Activated CD8-positive, alpha-beta memory T cell treated with anti-CD3 and anti-CD28 coated beads for 48 hours (primary cell): ENCODE data around the gene ULK4.
"Not testable (repeated sequence)": the region's sequence is repeated elsewhere in the genome, so short reads cannot be mapped to it uniquely, and the experiment has no call there.

ENCODE experiments used
- DNase-seq, 3 experiments: peaks; one replicate each; pipeline ENCODE4 v3.0.0-alpha.2; 2020; ENCODE audit warnings: low read depth in 2 of 3, low spot score in 2 of 3

Gene ULK4

DNA sequence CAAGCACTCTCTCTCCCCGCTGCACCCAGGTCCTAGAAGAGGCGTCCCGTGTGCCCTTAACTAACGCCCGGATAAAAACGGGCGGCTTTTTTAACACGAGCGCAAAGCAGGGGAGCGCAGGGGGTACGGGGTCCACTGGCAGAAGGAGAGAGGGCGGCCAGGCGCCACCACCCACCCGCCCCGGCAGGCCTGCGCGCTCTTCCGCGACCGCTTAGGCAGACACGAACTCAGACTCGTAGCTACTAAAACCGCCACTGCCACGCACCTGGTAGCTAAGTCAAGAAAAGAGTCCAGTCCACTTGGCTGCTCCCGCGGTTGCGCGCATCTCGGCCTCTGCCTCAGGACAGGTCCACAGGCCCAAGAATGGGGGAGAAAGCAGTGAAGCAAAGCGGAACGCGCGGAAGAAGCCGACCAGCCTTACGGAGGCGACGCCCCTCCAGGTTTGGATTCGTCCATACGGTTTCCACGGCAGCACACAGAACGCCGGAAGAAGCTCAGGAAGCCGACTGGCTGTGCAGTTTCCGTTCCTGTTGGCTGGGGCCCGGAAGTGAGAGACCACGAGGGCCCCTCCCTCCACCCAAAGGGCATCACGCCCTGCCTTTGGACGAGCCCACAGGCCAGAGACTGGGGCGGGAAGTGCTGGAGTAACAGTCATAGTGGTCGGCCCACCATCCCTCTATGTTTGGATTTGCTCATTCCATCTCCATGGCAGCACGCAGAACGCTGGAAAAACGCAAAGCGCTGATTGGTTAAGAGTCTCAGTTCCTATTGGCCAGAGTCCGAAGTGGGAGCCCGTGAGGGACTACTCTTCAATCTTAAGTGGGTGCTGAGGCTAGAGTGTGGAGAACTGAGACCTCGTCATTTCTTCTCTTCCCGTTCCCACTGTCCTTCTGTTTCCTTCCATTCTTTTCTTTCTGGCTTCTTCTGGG lies at the start of gene ULK4:
ULK4 (minus strand) TSS at position 353 of the 929 bp plus-strand sequence. CDS start 7,344 bp downstream, outside the sequence.
- peak; percentile 72 to 86 (median 75) for DNase-seq

DNA sequence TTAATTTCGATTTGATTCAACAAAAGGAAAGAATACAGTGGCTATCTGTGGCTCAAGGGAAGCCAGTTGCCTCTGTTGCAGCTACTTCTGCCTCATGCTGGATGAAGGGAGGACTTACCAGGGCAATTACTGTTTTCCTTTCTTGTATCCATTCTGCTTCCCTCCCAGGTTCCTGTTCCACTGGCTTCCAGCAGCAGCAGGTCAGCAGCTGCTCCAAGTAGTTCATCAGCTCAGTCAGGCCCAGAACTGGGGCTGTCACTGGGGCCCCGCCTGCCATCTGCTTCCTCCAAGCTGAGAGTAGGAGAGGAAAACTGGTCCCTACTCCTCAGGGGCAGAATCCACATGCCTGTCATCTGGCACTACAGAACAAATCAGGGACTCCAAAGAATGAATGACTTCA lies 48.6 kb upstream of the ULK4 start:
- no peak for DNase-seq

DNA sequence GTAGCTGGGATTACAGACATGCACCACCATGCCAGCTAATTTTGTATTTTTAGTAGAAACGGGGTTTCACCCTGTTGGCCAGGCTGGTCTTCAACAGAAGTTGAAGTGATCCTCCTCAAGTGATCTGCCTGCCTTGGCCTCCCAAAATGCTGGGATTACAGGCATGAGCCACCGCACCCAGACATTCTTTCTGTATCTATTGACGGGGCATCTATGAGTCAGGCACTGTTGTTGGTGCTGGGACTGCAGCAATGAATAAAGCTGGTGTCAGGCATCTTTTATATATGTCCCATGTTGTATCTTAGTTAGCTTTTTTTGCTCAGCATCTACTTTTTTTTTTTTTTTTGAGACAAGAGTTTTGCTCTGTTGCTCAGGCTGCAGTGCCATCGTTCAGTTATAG lies 47.6 kb upstream of the ULK4 start:
- DNase-seq, result no peak

DNA sequence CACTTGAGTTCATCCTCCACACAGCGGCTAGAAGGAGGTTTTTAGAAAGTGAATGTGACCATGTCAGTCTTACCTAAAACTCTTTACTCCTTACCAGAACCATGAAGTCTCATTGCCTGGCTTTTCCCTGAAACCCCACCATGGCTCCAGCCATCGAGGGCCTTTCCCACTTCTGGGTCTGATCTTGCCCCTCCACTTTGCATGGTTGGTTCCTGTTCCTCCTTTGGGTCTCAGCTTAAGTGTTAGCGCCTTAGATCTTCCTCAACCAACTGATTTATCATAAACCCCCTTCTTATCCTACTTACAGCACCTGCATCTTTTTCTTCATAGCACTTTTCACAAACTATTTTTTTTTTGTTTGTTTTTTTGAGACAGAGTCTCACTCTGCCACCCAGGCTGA lies 45.9 kb upstream of the ULK4 start:
- DNase-seq, result no peak

DNA sequence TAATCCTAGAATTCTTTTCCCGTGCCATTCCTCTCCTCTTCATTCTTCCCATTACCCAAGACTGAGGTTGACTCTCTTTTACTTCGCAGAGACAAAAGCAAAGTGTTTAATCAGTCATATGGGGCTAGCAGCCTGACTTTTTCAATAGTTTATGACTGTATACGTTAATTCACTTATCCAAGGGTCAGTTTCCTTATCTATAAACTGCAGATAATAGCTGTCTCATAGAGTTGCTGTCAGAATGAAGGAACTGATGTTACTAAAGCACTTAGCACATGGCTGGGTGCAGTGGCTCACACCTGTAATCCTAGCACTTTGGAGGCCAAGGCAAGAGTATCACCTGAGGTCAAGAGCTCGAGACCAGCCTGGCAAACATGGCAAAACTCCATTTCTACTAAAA lies 43.5 kb upstream of the ULK4 start:
- no peak for DNase-seq

DNA sequence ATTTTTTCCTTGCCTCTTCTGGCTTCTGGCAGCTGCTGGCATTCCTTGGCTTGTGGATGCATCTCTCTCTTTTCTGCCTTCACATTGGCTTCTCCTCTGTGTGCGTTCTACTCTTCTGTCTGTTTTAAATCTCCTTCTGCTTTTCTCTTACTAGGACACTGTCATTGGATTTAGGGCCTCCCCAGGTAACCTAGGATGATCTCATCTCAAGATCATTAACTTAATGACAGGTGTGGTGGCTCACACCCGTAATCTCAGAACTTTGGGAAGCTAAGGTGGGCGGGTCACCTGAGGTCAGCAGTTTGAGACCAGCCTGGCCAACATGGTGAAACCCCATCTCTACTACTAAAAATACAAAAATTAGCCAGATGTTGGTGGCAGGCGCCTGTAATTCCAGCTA lies 40.9 kb upstream of the ULK4 start:
- DNase-seq, result no peak

DNA sequence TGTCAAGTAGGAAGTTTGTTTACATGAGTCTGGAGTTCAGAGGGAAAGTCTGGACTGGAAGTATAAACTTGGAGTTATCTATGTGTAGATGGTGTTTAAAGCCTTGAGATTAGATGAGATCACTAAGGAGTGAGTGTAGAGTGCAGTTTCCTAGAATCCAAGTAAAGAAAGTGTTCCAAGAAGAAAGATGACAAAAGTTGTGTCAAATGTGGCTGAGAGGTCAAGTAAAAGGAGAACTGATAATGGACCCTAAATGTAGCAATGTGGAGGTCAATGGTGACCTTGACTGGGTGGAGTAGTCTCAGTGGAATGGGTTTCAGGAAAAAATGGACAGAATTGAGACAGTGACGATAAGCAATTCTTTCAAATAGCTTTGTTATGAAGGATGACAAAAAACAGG lies 39.9 kb upstream of the ULK4 start:
- no peak for DNase-seq

DNA sequence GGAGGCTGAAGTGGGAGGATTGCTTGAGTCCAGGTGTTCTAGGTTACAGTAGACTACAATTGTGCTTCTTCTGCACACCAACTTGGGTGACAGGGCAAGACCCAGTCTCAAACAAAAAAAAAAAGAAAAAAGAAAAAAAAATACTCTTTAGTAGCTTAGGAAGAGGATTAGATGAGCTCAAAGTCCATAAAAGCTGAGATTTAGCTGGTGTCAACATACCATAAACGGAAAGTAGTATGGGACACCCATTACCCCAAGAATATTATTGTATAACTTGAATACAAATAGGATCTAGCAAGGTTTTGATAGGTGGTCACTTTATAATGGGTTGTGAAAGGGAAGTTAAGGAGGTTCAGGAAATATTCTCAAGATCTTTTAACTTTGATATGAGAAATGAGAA lies 38.0 kb upstream of the ULK4 start:
- no peak for DNase-seq

DNA sequence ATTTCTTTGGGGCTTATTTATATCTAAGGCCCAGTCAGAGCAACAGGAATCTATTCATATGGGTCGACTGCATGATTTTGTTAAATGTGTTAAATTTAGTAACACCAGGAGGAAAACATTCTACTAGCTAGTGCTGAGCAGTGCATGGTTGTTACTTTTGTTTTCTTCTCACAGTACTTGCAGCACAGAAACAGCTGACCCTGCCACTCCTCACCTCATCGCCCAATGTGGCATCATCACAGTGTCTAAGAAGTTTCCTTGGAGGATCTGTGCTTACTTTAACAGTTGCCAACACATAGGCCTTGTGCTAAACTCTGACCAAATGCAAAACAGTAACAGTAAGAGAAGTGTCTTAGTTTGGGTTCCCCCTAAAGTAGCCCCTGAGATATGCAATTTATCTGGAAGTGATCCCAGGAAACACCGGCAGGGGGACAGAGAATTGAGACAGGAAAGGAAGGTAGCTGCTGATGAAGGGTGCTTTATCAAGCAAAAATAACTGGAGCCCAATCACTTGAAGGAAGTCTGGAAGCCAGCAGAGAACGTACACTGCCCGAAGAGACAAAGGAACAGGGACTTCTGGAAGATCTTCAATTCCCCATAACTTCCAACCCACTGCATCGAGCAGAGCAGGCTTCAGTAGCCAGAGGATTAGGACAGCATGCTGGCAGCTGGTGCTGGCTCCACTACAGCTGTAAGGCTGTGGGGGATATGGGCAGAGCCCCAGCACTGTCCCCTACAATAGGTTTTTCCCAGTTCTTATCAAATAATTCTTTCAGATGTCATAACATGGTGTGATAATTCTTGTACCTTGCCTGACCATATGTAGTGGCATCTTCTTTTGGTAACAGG lies 36.0 kb upstream of the ULK4 start:
- DNase-seq, result no peak

DNA sequence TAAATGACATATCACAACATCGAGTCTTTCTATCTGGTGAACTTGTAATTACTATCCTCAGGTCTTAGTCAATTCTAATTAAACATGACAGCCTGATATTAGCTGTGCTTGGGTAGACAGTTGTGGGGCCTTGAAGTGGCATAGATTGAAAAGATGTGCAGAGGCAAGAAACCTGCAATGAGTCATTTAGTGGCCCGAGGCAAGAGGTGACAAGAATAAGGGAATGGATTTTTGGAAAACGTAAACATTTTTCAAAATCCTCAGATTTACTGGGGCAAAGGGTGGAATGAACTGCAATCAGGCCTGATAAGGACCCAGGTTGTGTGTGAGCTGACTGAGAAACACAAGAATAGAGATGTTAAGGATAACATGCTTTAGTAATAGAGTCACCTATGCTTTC lies 29.5 kb upstream of the ULK4 start:
- DNase-seq, result no peak

DNA sequence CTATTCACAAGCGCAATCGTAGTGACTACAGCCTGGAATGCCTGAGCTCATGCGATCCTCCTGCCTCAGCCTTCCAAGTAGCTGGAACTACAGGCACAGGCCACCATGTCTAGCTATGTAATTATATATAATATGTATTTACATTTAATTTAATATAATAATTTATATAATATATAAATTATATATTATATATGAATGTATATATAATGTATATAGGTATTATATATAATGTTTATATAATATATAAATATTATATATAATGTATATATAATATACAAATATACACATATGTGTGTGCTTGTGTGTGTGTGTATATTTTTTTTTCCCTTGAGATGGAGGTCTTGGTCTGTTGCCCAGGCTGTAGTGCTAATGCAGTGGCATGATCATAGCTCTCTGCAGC lies 27.6 kb upstream of the ULK4 start:
- no peak for DNase-seq

DNA sequence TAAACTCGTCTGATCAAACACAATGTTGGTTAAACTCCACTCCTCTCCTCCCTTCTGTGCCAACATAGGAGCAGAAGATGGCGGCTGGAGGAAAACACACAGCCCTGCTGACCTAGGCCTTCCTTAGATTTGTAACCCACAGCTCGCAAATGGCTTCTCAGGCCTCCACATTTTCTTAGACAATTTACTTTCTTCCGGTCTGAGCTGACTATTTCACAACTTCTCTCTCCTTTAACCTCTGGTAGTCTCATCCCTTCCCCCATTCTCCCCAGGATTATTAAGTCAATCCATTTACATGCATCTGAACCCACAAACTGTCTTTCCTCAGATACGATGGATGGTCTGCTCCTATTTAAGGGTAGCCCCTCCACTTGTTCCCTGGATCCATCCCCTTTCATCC lies 25.7 kb upstream of the ULK4 start:
- no peak for DNase-seq

DNA sequence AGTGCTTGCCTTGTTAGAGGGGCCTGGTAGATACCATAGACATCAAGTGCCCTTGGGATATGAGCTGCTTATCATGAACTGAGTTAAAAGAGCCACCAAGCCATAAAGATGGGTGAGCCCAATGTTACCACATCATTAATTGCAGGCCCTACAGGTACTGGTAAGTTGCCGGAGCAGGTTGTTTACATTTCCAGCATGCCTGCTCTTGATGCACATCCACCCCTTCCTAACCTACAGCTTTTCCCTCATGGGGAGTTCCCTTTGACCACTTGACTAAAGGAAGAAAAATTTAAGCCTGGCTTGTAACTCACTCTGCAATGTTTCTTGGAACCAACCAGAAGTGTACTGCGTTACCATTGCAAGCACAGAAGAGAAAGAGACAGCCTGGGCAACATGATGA lies 24.7 kb upstream of the ULK4 start:
- DNase-seq, result no peak

DNA sequence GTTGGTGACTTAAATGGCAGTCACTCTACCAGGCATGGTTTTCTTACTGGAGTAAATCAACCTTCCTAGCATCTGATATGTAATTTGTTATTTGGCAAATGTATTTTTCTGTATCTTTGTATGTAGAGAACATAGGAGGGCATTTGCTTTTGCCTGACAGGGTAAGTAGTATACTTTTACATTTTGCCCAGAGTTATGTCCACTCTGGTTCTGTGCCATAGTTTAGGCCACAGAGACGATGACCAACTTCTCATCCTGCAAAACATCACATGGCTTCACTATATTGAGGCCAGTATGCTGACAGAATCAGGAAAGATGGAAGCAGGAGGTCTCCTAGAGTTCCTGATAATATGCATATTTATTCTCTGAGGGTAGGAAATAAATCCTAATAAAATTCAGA lies 23.1 kb upstream of the ULK4 start:
- no peak for DNase-seq

DNA sequence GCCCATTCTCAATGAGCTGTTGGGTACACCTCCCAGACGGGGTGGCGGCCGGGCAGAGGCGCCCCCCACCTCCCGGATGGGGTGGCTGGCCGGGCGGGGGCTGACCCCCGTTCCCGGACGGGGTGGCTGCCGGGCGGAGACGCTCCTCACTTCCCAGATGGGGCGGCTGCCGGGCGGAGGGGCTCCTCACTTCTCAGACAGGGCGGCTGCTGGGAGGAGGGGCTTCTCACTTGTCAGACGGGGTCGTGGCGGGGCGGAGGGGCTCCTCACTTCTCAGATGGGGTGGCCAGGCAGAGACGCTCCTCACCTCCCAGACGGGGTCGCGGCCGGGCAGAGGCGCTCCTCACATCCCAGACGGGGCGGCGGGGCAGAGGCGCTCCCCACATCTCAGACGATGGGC lies 21.2 kb upstream of the ULK4 start:
- not testable (repeated sequence) for DNase-seq

DNA sequence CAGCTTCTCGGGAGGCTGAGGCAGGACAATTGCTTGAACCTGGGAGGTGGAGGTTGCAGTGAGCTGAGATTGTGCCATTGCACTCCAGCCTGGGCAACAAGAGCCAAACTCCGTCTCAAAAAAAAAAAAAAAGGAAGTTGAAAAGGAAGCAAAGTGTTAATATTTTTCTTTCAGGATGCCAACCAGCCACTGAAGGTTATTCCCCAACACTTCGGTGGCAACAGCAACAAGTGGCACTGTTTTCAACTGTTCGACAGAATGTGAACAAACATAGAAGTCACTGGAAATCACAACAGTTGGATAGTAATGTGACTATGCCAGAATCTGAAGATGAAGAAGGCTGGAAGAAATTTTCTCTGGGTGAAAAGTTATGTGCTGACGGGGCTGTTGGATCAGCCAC lies 15.5 kb upstream of the ULK4 start:
- not testable (repeated sequence) for DNase-seq

DNA sequence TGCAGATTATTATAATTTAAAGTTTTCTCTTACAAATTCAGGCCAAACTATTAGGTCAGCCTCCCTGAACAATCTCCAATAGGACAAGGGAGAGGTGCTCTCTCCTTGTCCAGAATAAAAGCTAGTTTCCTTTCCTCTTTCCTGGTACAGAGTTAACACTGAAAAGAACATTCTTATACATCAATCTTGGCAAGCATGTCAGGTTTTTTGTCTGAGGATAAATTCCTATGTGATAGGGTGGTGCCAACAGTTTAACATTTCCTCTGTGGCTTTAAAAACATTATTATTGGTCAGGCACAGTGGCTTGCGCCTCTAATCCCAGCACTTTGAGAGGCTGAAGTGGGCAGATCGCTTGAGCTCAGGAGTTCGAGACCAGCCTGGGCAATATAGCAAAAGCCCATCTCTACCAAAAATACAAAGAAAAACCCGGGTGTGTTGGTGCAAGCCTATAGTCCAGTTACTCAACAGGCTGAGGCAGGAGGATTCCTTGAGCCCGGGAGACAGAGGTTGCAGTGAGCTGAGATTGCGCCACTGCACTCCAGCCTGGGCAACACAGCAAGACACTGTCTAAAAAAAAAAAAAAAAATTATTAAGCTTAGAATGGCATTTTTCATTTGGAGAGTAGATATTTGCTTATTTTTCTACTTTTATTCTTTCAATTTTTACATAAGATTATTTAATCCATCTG lies 13.7 kb upstream of the ULK4 start:
- no peak for DNase-seq

DNA sequence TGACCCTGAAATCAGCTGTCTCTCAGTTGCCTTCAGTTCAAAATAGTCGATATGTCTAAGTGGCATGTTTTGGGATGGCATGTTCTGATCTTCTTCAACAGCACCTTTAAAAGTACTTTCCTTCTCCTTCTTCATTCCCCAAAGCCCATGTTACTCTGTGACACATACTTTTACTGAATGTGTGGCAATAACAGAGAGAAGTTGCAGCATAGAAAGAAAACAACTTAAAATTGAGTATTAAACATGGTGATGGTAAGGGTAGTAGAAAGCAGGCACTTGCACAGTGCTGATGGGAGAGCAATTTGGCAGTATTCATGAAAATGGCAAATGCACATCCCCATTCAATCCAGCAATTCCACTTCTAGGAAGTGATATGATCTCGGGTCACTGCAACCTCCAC lies 12.3 kb upstream of the ULK4 start:
- no peak for DNase-seq

DNA sequence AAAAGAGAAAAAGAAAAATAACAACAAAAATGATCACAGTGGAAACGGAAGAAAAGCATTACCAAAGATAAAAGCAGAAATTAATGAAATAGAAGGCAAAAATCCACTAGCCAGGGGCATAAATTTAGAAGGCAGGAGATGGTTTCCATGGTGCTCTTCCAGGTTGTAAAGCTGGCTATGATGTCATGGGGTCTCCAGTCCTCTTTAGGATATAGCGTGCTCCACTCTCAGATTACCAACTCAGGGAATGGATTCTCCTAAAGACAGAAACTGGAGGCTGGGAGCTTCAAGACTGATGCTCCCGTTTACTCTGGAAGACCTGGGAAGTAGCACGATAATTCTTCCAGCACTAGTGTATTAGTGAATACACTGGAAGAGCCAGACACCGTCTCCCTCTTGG lies 10.9 kb upstream of the ULK4 start:
- DNase-seq, result no peak

DNA sequence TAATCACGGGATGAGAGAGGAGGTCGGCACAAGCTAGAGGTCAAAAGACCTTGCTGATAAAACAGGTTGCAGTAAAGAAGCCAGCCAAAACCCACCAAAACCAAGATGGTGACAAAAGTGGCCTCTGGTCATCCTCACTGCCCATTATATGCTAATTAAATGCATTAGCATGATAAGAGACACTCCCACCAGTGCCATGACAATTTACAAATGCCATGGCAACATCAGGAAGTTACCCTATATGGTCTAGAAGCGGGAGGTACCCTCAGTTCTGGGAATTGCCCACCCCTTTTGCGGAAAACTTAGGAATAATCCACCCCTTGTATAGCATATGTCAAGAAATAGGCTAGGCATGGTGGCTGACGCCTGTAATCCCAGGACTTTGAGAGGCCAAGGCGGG lies 4.3 kb upstream of the ULK4 start:
- no peak for DNase-seq

DNA sequence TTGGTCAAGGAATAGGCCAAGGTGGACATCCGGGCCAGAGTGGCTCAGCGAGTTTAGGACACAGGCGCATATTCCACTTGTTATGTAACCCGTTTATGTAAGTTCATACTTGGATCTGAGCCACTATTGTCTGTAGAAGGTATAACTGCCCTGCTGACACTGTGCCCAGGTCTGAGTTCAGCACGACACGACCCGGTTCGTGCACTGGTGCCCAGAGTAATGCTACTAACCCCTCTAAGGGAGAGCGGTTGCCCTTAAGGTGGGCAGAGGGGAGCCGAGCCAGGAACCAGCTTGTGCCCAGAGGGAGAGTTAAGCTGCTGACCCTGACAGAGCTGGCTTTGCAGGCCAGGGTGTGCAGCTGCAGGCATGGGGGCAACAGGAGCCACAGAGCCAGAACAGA lies 1.9 kb upstream of the ULK4 start:
- DNase-seq, result no peak
